ENCODE results near the gene GNB5. TPM values are rescaled to one million over a fixed set of nuclear protein-coding genes. Genes with fewer than 3 reads are reported as not detected.

GNB5 gene
- polyA plus RNA-seq, 1 donor from 2014 or later, result 89.6 TPM

- Histone ChIP-seq H3K9me3 (ENCODE audit: low read length) (no peaks in the 10 kb centered on the region), H3F3A (ENCODE audit: insufficient read depth, low read length, poor library complexity, severe bottlenecking) (no peaks in the 10 kb centered on the region), H3K9me2 (ENCODE audit: insufficient read depth, low read length) (no peaks in the 10 kb centered on the region), H3K79me2 (replicated peaks; ENCODE audit: insufficient read depth, low read length) (no peaks in the 10 kb centered on the region), H3K27ac (ENCODE audit: low read length) (no peak overlapping the region), H3K9ac (ENCODE audit: low read length) (no peak overlapping the region), H3K4me2 (ENCODE audit: low read length) (no peak overlapping the region), H4K20me1 (ENCODE audit: insufficient read depth) (no peaks in the 10 kb centered on the region), H3K4me3 (ENCODE audit: low read length) (no peak overlapping the region), H2AFZ (ENCODE audit: low read depth, low read length) (no peak overlapping the region), H3K27me3 (ENCODE audit: insufficient read depth, low read depth, low read length) (no peaks in the 10 kb centered on the region), H3K36me3 (ENCODE audit: insufficient read depth, low read length) (no peaks in the 10 kb centered on the region)
- TF ChIP-seq, protein P1, sequence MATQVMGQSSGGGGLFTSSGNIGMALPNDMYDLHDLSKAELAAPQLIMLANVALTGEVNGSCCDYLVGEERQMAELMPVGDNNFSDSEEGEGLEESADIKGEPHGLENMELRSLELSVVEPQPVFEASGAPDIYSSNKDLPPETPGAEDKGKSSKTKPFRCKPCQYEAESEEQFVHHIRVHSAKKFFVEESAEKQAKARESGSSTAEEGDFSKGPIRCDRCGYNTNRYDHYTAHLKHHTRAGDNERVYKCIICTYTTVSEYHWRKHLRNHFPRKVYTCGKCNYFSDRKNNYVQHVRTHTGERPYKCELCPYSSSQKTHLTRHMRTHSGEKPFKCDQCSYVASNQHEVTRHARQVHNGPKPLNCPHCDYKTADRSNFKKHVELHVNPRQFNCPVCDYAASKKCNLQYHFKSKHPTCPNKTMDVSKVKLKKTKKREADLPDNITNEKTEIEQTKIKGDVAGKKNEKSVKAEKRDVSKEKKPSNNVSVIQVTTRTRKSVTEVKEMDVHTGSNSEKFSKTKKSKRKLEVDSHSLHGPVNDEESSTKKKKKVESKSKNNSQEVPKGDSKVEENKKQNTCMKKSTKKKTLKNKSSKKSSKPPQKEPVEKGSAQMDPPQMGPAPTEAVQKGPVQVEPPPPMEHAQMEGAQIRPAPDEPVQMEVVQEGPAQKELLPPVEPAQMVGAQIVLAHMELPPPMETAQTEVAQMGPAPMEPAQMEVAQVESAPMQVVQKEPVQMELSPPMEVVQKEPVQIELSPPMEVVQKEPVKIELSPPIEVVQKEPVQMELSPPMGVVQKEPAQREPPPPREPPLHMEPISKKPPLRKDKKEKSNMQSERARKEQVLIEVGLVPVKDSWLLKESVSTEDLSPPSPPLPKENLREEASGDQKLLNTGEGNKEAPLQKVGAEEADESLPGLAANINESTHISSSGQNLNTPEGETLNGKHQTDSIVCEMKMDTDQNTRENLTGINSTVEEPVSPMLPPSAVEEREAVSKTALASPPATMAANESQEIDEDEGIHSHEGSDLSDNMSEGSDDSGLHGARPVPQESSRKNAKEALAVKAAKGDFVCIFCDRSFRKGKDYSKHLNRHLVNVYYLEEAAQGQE (IDR thresholded peaks at IDR 0.05; ENCODE audit: borderline replicate concordance), result no peak
- TF ChIP-seq RAD21 (conservative IDR thresholded peaks at IDR 0.05) (no peak), EP300 (conservative IDR thresholded peaks at IDR 0.05; ENCODE audit: poor library complexity, severe bottlenecking) (no peak), TAF1 (IDR thresholded peaks at IDR 0.05; ENCODE audit: low read depth) (no peak), POLR2AphosphoS5 (IDR thresholded peaks at IDR 0.05) (no peak), SMC3 (conservative IDR thresholded peaks at IDR 0.05; ENCODE audit: poor library complexity) (no peak), MXI1 (conservative IDR thresholded peaks at IDR 0.05; ENCODE audit: poor library complexity, severe bottlenecking) (no peak), EZH2 (IDR thresholded peaks at IDR 0.05; ENCODE audit: borderline replicate concordance, insufficient read depth, low read length, poor library complexity, severe bottlenecking) (no peak)
- TF ChIP-seq, protein P2, sequence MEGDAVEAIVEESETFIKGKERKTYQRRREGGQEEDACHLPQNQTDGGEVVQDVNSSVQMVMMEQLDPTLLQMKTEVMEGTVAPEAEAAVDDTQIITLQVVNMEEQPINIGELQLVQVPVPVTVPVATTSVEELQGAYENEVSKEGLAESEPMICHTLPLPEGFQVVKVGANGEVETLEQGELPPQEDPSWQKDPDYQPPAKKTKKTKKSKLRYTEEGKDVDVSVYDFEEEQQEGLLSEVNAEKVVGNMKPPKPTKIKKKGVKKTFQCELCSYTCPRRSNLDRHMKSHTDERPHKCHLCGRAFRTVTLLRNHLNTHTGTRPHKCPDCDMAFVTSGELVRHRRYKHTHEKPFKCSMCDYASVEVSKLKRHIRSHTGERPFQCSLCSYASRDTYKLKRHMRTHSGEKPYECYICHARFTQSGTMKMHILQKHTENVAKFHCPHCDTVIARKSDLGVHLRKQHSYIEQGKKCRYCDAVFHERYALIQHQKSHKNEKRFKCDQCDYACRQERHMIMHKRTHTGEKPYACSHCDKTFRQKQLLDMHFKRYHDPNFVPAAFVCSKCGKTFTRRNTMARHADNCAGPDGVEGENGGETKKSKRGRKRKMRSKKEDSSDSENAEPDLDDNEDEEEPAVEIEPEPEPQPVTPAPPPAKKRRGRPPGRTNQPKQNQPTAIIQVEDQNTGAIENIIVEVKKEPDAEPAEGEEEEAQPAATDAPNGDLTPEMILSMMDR (IDR thresholded peaks at IDR 0.05; ENCODE audit: poor library complexity, severe bottlenecking), result no peak
These were observed 41.1 kb upstream of the GNB5 start for GRCh38 chr15:52232327-52232726.

GRCh38 chr15:52230073-52230472 lies 38.9 kb upstream of the GNB5 start:
- H3F3A ChIP-seq (ENCODE audit: insufficient read depth, low read length, poor library complexity, severe bottlenecking), result no peaks in the 10 kb centered on the region
- no peaks in the 10 kb centered on the region for H4K20me1 ChIP-seq (ENCODE audit: insufficient read depth)
- no peaks in the 10 kb centered on the region for H3K9me3 ChIP-seq (ENCODE audit: low read length)
- H3K27me3 ChIP-seq (ENCODE audit: insufficient read depth, low read depth, low read length), result no peaks in the 10 kb centered on the region
- no peaks in the 10 kb centered on the region for H3K36me3 ChIP-seq (ENCODE audit: insufficient read depth, low read length)
- H3K79me2 ChIP-seq (replicated peaks; ENCODE audit: insufficient read depth, low read length), result no peaks in the 10 kb centered on the region
- no peak overlapping the region for H3K4me2 ChIP-seq (ENCODE audit: low read length)
- H3K27ac ChIP-seq (ENCODE audit: low read length), result no peak overlapping the region
- no peak overlapping the region for H2AFZ ChIP-seq (ENCODE audit: low read depth, low read length)
- TF ChIP-seq TAF1 (IDR thresholded peaks at IDR 0.05; ENCODE audit: low read depth), result no peak
- TF ChIP-seq EZH2 (IDR thresholded peaks at IDR 0.05; ENCODE audit: borderline replicate concordance, insufficient read depth, low read length, poor library complexity, severe bottlenecking), result no peak
- no peak for TF ChIP-seq EP300 (conservative IDR thresholded peaks at IDR 0.05; ENCODE audit: poor library complexity, severe bottlenecking)
- TF ChIP-seq, protein P2 (IDR thresholded peaks at IDR 0.05; ENCODE audit: poor library complexity, severe bottlenecking), result no peak
- TF ChIP-seq MXI1 (conservative IDR thresholded peaks at IDR 0.05; ENCODE audit: poor library complexity, severe bottlenecking), result no peak
- no peak for TF ChIP-seq SMC3 (conservative IDR thresholded peaks at IDR 0.05; ENCODE audit: poor library complexity)
- no peak for TF ChIP-seq RAD21 (conservative IDR thresholded peaks at IDR 0.05)
- TF ChIP-seq, protein P1 (IDR thresholded peaks at IDR 0.05; ENCODE audit: borderline replicate concordance), result no peak
- TF ChIP-seq POLR2AphosphoS5 (IDR thresholded peaks at IDR 0.05), result no peak
- H3K4me3 ChIP-seq (ENCODE audit: low read length), result no peak overlapping the region
- H3K9ac ChIP-seq (ENCODE audit: low read length), result no peak overlapping the region
- H3K9me2 ChIP-seq (ENCODE audit: insufficient read depth, low read length), result no peaks in the 10 kb centered on the region

Data from neural cell (in vitro differentiated cells).